A673 (cell line): Measurements from ENCODE around the gene LRCH1. TPM values are rescaled to one million over a fixed set of nuclear protein-coding genes. Genes with fewer than 3 reads are reported as not detected.

Experiments
- BruUV-seq: library from RNA; stranded (reverse); fragments of 400-500 nt; replicated peaks from 2 replicates; lab custom pipeline; 2021; lab: Mats Ljungman, UMichigan
- CTCF ChIA-PET: fragments of 300-600 bp; sonication (Branson Sonifier 250); formaldehyde crosslinking; loops from one replicate; lab custom pipeline; 2022; ENCODE audit warnings: antibody characterized with exemption; lab: Charles Lee
- POLR2A ChIA-PET: fragments of 300-600 bp; sonication (Branson Sonifier 250); formaldehyde crosslinking; loops from one replicate; lab custom pipeline; 2022; ENCODE audit warnings: antibody characterized with exemption; ENCODE audit not compliant: low non-redundant PET; lab: Charles Lee
- DNase-seq: peaks from one replicate; pipeline ENCODE4 v3.0.0-alpha.2; 2015; ENCODE audit warnings: low spot score
- H3K27ac ChIP-seq: fragments of 200-600 bp; sonication (generic); 2 replicates; pipeline ENCODE4 v1.5.1; 2016; ENCODE audit warnings: mixed run types, low read depth, mild to moderate bottlenecking, mixed read lengths, antibody characterized with exemption, low read length; ENCODE audit not compliant: poor library complexity, severe bottlenecking
- H3K27me3 ChIP-seq: fragments of 200-600 bp; sonication (generic); replicated peaks from 2 replicates; pipeline ENCODE4 v1.6.1; 2017; ENCODE audit warnings: mixed run types, low read depth, mild to moderate bottlenecking, mixed read lengths, antibody characterized with exemption, low read length; ENCODE audit not compliant: insufficient read depth, poor library complexity
- H3K36me3 ChIP-seq: fragments of 200-600 bp; sonication (generic); 2 replicates; pipeline ENCODE4 v1.6.1; 2016; ENCODE audit warnings: mixed run types, mild to moderate bottlenecking, mixed read lengths, antibody characterized with exemption, low read length; ENCODE audit not compliant: insufficient read depth, poor library complexity, severe bottlenecking
- H3K4me1 ChIP-seq: fragments of 200-600 bp; sonication (generic); 2 replicates; pipeline ENCODE4 v1.6.1; 2017; ENCODE audit warnings: mixed run types, mild to moderate bottlenecking, mixed read lengths, antibody characterized with exemption, low read length; ENCODE audit not compliant: insufficient read depth, poor library complexity, severe bottlenecking
- H3K4me3 ChIP-seq: fragments of 200-600 bp; sonication (generic); 2 replicates; pipeline ENCODE4 v1.5.1; 2016; ENCODE audit warnings: low read depth, mixed run types, mild to moderate bottlenecking, mixed read lengths, low read length; ENCODE audit not compliant: poor library complexity, severe bottlenecking
- H3K9me3 ChIP-seq: fragments of 200-600 bp; sonication (generic); 2 replicates; pipeline ENCODE4 v1.6.1; 2016; ENCODE audit warnings: mixed run types, low read depth, mild to moderate bottlenecking, mixed read lengths, antibody characterized with exemption, low read length; ENCODE audit not compliant: poor library complexity, severe bottlenecking
- CTCF ChIP-seq: fragments of 300-800, 200-600 bp; sonication (generic); conservative IDR thresholded peaks from 2 replicates; pipeline ENCODE4 v1.5.1; 2017; ENCODE audit warnings: low read depth, mild to moderate bottlenecking, antibody characterized with exemption, low read length, moderate library complexity, mixed read lengths
- EZH2 ChIP-seq: fragments of 200-600 bp; sonication (generic); IDR thresholded peaks from 2 replicates; pipeline ENCODE4 v1.6.1; 2017; ENCODE audit warnings: borderline replicate concordance, low read depth, mild to moderate bottlenecking, mixed read lengths, antibody characterized with exemption, low read length; ENCODE audit not compliant: poor library complexity, severe bottlenecking
- intact Hi-C: fragments of 100-400 bp; cut with micrococcal nuclease; formaldehyde crosslinking; loops from one replicate; pipeline ENCODE4 v1.10.0; 2022; ENCODE audit not compliant: unreplicated experiment
- total RNA-seq: library from RNA; stranded (reverse); gene quantifications from 2 replicates; pipeline ENCODE4 v1.2.3, GENCODE V29; 2021

The LRCH1 gene
- total RNA-seq, 1 experiment from 2014 or later: 25.3 TPM

GRCh38 chr13:46609726-46610125 is 56.8 kb downstream of the LRCH1 start:
- intact Hi-C loops: no loop called here
- Histone ChIP-seq H3K4me1 (peaks cover 38% of the 10 kb centered on the region), H3K9me3 (no peaks in the 10 kb centered on the region), H3K36me3 (no peaks in the 10 kb centered on the region), H3K27me3 (no peaks in the 10 kb centered on the region), H3K4me3 (no peak overlapping the region), H3K27ac (no peak overlapping the region)
- TF ChIP-seq CTCF: no peak
- no peak for TF ChIP-seq EZH2
- no peak for DNase-seq
- ChIA-PET CTCF (no interaction called here), POLR2A (interaction anchor here (0.6 kb wide), 1 partner anchor 20 kb away, joined by 3 read pairs; no protein-coding TSS in a partner anchor)
- BruUV-seq: no TSS peak

- no TSS peak for BruUV-seq
- ChIA-PET CTCF (no interaction called here), POLR2A (no interaction called here)
- no peak overlapping the region for H3K27ac ChIP-seq
- TF ChIP-seq EZH2 (no peak), CTCF (no peak)
- H3K4me1 ChIP-seq: peaks cover 43% of the 10 kb centered on the region
- H3K27me3 ChIP-seq: no peaks in the 10 kb centered on the region
- intact Hi-C loops: no loop called here
- no peaks in the 10 kb centered on the region for H3K9me3 ChIP-seq
- no peaks in the 10 kb centered on the region for H3K36me3 ChIP-seq
- H3K4me3 ChIP-seq: no peak overlapping the region
- no peak for DNase-seq
These were observed 59.3 kb downstream of the LRCH1 start for GRCh38 chr13:46612267-46612666.

- no peak for DNase-seq
- TF ChIP-seq EZH2: no peak
- no peak for TF ChIP-seq CTCF
- no peak overlapping the region for H3K4me3 ChIP-seq
- ChIA-PET CTCF (no interaction called here), POLR2A (no interaction called here)
- no peaks in the 10 kb centered on the region for H3K27me3 ChIP-seq
- no peaks in the 10 kb centered on the region for H3K36me3 ChIP-seq
- intact Hi-C loops: no loop called here
- H3K4me1 ChIP-seq: peaks cover 51% of the 10 kb centered on the region
- no TSS peak for BruUV-seq
- H3K9me3 ChIP-seq: no peaks in the 10 kb centered on the region
- H3K27ac ChIP-seq: no peak overlapping the region
These were observed 60.6 kb downstream of the LRCH1 start for GRCh38 chr13:46613409-46614049.
